MM.1S (cell line): ENCODE measurements around the gene CPNE1.

Source experiments
- EZH2 ChIP-seq: fragments of 300-600 bp; sonication (generic); optimal IDR thresholded peaks from 2 replicates; pipeline ENCODE3; 2017; ENCODE audit warnings: low read depth, mild to moderate bottlenecking, antibody characterized with exemption, low read length, mixed read lengths
- EZH2phosphoT487 ChIP-seq: fragments of 300-600 bp; sonication (generic); IDR thresholded peaks from 2 replicates; pipeline ENCODE4 v1.6.1; 2018; ENCODE audit warnings: antibody characterized with exemption, low read length
- TF ChIP-seq, protein P1 (sequence below): fragments of 300-600 bp; sonication (generic); IDR thresholded peaks from 2 replicates; pipeline ENCODE4 v1.5.1; 2016; ENCODE audit warnings: antibody characterized with exemption, low read length, mixed read lengths

DNA sequence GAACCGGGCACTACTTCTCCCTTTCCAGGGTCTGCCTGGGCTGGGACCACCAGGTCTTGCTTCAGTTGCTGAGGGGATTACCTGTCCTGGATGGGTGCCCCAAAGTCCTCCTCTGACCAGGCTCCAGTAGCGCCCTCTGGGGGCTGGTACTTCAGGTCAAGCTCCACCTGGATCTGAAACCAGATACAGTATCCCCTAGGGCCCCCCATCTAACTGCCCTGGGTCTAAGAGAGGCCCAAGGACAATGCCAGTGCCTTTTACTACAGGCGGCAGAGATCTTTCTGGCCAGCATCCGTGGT lies 60.3 kb downstream of the CPNE1 start:
- TF ChIP-seq, protein P1, sequence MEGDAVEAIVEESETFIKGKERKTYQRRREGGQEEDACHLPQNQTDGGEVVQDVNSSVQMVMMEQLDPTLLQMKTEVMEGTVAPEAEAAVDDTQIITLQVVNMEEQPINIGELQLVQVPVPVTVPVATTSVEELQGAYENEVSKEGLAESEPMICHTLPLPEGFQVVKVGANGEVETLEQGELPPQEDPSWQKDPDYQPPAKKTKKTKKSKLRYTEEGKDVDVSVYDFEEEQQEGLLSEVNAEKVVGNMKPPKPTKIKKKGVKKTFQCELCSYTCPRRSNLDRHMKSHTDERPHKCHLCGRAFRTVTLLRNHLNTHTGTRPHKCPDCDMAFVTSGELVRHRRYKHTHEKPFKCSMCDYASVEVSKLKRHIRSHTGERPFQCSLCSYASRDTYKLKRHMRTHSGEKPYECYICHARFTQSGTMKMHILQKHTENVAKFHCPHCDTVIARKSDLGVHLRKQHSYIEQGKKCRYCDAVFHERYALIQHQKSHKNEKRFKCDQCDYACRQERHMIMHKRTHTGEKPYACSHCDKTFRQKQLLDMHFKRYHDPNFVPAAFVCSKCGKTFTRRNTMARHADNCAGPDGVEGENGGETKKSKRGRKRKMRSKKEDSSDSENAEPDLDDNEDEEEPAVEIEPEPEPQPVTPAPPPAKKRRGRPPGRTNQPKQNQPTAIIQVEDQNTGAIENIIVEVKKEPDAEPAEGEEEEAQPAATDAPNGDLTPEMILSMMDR, result peak; percentile 21; the same call in 1 of the 2 replicates
- TF ChIP-seq EZH2 (no peak), EZH2phosphoT487 (no peak)
